ENCODE results near the gene ZBTB20. TPM values are rescaled to one million over a fixed set of nuclear protein-coding genes. Genes with fewer than 3 reads are reported as not detected.

ZBTB20 gene
- total and polyA plus RNA-seq, 4 donors = 0.88 to 83.2 (median 20.4) TPM

DNA sequence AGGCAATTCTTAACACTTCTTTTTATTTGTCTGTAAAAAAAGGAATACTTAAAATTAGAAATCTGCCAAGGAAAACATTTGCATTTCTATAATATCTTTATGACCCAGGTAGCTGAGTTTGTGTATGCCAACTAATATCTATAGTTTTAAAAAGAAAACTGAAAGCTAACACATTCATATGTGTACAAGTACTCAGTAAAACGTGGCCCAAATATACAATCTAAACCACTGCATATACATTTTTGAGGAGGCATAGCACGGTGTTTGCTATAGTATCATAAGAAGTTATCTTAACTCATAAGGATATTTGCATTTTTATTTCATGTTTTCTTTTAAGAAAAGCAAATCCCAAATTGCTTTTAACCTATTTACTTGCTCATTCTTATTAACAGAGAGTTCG is 172.7 kb downstream of the ZBTB20 start:
- WGBS = 94% methylated on average over 3 of the region's 3 CpGs
- H3K4me3 ChIP-seq (ENCODE audit: low read depth in 1 of 3, low read length in 3 of 3) = no peak overlapping the region
- DNase-seq (ENCODE audit: low spot score) = no peak
- TF ChIP-seq REST (IDR thresholded peaks at IDR 0.05) (no peak), EGR1 (IDR thresholded peaks at IDR 0.05; ENCODE audit: low read depth in 2 of 2) (no peak), CTCF (IDR thresholded peaks at IDR 0.05; ENCODE audit: low read depth, low read length, missing input control) (no peak), HNF4G (IDR thresholded peaks at IDR 0.05) (no peak), NR2F2 (IDR thresholded peaks at IDR 0.05) (no peak), SP1 (IDR thresholded peaks at IDR 0.05) (no peak), RAD21 (IDR thresholded peaks at IDR 0.05) (no peak), FOXA2 (IDR thresholded peaks at IDR 0.05) (no peak), TAF1 (conservative IDR thresholded peaks at IDR 0.05) (no peak), JUND (IDR thresholded peaks at IDR 0.05) (no peak)
- no peaks in the 10 kb centered on the region for H3K27me3 ChIP-seq (ENCODE audit: control insufficient read depth in 4 of 4, insufficient read depth in 4 of 4, low read length in 3 of 4)
- H3K36me3 ChIP-seq (ENCODE audit: control insufficient read depth in 4 of 4, insufficient read depth in 3 of 4, low read depth in 1 of 4, low read length in 3 of 4) = peaks cover 0 to 3% (median 1%) of the 10 kb centered on the region in 4 donors
- H3K9ac ChIP-seq (ENCODE audit: low read depth in 1 of 2, low read length in 2 of 2) = no peak overlapping the region
- no peaks in the 10 kb centered on the region for H3K9me3 ChIP-seq (ENCODE audit: control insufficient read depth in 4 of 4, low read length in 3 of 4)
- H3K4me1 ChIP-seq (ENCODE audit: control insufficient read depth in 4 of 4, insufficient read depth in 4 of 4, low read length in 3 of 4) = no peaks in the 10 kb centered on the region
- H3K27ac ChIP-seq (ENCODE audit: low read depth in 1 of 2, low read length in 2 of 2) = no peak overlapping the region

DNA sequence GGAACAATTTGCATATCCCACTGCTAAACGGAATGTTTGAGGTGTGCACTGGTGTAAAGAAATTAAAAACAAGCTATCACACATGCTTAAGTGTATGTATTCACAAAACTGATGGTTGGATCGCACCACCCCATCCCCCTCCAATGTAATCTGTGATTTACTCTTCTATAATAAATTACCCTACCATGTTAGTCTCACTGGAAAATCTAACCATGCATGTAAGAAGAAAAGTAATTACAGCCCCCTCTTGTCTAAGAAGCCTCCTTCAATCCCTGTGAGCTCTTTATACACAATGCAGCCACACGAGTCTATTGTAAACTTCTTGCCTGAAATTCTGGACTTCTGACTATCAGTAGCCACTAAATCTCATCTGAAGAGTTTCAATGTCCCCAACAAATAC is 173.6 kb downstream of the ZBTB20 start:
- 97% methylated on average over 3 of the region's 3 CpGs for WGBS
- H3K27ac ChIP-seq (ENCODE audit: low read depth in 1 of 2, low read length in 2 of 2) = no peak overlapping the region
- no peaks in the 10 kb centered on the region for H3K27me3 ChIP-seq (ENCODE audit: control insufficient read depth in 4 of 4, insufficient read depth in 4 of 4, low read length in 3 of 4)
- no peak overlapping the region for H3K9ac ChIP-seq (ENCODE audit: low read depth in 1 of 2, low read length in 2 of 2)
- no peaks in the 10 kb centered on the region for H3K4me1 ChIP-seq (ENCODE audit: control insufficient read depth in 4 of 4, insufficient read depth in 4 of 4, low read length in 3 of 4)
- DNase-seq (ENCODE audit: low spot score) = no peak
- no peaks in the 10 kb centered on the region for H3K9me3 ChIP-seq (ENCODE audit: control insufficient read depth in 4 of 4, low read length in 3 of 4)
- TF ChIP-seq HNF4A (conservative IDR thresholded peaks at IDR 0.05) = no peak
- TF ChIP-seq HNF4G (IDR thresholded peaks at IDR 0.05) = no peak
- TF ChIP-seq EGR1 (IDR thresholded peaks at IDR 0.05; ENCODE audit: low read depth in 2 of 2) = no peak
- no peak for TF ChIP-seq TAF1 (conservative IDR thresholded peaks at IDR 0.05)
- no peak for TF ChIP-seq FOXA2 (IDR thresholded peaks at IDR 0.05)
- TF ChIP-seq FOXA1 (IDR thresholded peaks at IDR 0.05) = no peak
- TF ChIP-seq, protein P1, sequence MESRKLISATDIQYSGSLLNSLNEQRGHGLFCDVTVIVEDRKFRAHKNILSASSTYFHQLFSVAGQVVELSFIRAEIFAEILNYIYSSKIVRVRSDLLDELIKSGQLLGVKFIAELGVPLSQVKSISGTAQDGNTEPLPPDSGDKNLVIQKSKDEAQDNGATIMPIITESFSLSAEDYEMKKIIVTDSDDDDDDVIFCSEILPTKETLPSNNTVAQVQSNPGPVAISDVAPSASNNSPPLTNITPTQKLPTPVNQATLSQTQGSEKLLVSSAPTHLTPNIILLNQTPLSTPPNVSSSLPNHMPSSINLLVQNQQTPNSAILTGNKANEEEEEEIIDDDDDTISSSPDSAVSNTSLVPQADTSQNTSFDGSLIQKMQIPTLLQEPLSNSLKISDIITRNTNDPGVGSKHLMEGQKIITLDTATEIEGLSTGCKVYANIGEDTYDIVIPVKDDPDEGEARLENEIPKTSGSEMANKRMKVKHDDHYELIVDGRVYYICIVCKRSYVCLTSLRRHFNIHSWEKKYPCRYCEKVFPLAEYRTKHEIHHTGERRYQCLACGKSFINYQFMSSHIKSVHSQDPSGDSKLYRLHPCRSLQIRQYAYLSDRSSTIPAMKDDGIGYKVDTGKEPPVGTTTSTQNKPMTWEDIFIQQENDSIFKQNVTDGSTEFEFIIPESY (IDR thresholded peaks at IDR 0.05) = no peak
- TF ChIP-seq NR2F2 (IDR thresholded peaks at IDR 0.05) = no peak
- no peak for TF ChIP-seq GABPA (IDR thresholded peaks at IDR 0.05 in 1 of 2, conservative IDR thresholded peaks at IDR 0.05 in 1 of 2)
- no peak for TF ChIP-seq JUND (IDR thresholded peaks at IDR 0.05)
- TF ChIP-seq, protein P2, sequence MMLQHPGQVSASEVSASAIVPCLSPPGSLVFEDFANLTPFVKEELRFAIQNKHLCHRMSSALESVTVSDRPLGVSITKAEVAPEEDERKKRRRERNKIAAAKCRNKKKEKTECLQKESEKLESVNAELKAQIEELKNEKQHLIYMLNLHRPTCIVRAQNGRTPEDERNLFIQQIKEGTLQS (IDR thresholded peaks at IDR 0.05) = no peak
- TF ChIP-seq CTCF (IDR thresholded peaks at IDR 0.05; ENCODE audit: low read depth, low read length, missing input control) = no peak
- no peak for TF ChIP-seq REST (IDR thresholded peaks at IDR 0.05)
- no peak for TF ChIP-seq SP1 (IDR thresholded peaks at IDR 0.05)
- no peak for TF ChIP-seq RXRA (IDR thresholded peaks at IDR 0.05)
- TF ChIP-seq RAD21 (IDR thresholded peaks at IDR 0.05) = no peak
- H3K4me3 ChIP-seq (ENCODE audit: low read depth in 1 of 3, low read length in 3 of 3) = no peak overlapping the region
- H3K36me3 ChIP-seq (ENCODE audit: control insufficient read depth in 4 of 4, insufficient read depth in 3 of 4, low read depth in 1 of 4, low read length in 3 of 4) = peaks cover 0 to 3% (median 1%) of the 10 kb centered on the region in 4 donors

Measured in liver (tissue), 9 donors.